HG03025 (cell line): Measurements from ENCODE around the gene PUS1.
"Not testable (repeated sequence)": the region's sequence is repeated elsewhere in the genome, so short reads cannot be mapped to it uniquely, and the experiment has no call there.

ENCODE experiments used
- ATAC-seq: cut with Tn5 transposase; IDR thresholded peaks from one replicate; pipeline ENCODE4 v1.9.1; 2021; ENCODE audit warnings: mild to moderate bottlenecking, moderate library complexity; ENCODE audit not compliant: unreplicated experiment, low FRiP score

Gene PUS1

DNA sequence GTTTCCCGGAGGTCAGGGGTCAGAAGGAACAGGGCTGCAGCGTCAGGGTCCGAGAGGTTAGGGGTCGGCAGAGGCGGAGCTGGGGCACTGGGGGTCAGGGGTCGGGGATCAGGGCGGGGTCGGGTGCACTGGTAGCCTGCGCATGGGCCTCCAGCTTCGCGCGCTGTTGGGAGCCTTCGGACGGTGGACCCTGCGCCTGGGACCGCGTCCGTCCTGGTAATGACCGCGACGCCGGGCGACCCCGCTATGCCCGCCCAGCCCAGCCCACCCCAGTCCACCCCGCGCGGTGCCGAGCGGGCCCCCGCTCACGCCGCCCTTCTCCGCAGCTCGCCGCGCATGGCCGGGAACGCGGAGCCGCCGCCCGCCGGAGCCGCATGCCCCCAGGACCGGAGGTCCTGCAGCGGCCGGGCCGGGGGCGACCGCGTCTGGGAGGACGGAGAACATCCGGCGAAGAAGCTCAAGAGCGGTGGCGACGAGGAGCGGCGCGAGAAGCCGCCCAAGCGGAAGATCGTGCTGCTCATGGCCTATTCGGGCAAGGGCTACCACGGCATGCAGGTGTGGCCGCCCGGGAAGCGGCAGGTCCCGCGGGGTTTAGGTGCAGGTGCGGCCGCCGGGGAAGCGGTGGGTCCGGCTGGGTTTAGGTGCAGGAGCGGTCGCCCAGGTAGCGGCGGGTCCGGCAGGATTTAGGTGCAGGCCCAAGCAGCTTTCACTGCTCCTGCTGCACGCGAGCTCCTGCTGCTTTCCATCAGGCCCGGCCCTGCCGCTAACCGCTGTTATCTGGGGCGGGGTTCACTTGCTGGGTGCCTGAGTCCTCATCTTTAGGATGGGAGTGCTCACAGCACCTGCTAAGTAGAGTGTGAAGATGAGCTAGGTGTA, 743 bp downstream of the PUS1 start:
- peak; percentile 20 for ATAC-seq

DNA sequence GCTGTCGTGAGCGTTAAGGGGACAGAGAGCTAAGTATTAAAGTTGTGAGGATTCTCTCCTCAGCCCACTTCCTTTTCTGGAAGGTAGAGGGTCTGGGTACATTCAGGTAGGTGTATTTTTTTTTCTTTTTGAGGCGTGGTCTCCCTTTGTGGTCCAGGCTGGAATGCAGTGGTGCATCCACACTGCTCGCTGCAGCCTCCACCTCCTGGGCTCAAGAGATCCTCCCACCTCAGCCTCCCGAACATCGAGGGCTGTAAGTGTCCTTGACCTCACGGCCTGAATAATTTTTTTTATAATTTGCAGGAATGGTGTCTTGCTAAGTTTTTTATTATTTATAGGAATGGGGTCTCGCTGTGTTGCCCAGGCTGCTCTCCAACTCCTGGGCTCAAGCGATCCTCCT, 1.4 kb downstream of the PUS1 start:
- ATAC-seq: no peak

DNA sequence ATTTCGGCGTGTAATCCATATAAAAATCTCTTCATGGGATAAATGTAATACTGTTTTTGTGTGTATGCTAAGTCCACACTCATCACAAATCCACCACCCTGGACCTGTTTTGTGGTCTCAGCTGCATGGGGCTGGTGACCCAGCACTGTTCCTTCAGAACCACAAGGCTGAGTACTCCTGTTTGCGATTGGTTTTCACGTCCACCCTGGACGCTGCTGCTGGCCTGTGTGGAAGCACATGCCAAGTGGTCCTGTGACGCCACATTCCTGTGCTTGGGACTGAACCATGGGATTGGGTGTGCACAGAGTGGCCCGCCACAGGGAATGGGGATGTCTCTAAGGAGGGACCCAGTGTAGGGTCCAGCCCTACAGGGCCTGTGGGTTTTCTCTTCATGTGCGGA, 4.3 kb downstream of the PUS1 start:
- no peak for ATAC-seq

DNA sequence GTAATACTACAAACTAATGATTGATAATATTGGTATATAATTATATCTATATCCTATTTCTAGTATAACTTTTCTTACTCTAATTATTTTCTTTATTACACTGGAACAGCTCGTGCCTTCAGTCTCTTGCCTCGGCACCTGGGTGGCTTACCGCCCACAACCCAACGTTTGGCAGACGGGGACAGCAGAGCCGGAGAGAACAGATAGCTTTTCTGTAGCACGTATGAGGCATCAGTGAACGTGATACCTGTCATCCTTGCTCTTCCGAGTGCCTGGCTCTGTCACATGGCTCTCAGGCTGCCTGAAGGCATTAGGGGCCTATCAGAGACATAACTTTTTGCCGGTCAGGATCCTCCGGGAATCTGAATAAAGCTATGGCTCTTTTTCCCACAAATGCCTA, 5.5 kb downstream of the PUS1 start:
- no peak for ATAC-seq

DNA sequence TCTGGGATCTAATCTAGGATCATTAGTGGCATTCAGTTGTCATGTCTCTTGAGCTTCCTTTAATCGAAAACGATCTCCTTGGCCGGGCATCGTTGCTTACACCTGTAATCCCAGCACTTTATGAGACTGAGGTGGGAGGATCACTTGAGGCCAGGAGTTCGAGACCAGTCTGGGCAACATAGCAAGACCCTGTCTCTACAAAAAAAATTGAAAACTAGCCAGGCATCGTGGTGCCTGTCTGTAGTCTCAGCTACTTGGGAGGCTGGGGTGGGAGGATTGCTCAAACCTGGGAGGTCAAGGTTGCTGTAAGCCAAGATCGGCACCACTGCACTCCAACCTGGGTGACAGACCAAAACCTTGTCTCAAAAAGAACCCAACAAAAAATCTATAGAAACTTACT, 9.0 kb downstream of the PUS1 start:
- ATAC-seq: no peak

DNA sequence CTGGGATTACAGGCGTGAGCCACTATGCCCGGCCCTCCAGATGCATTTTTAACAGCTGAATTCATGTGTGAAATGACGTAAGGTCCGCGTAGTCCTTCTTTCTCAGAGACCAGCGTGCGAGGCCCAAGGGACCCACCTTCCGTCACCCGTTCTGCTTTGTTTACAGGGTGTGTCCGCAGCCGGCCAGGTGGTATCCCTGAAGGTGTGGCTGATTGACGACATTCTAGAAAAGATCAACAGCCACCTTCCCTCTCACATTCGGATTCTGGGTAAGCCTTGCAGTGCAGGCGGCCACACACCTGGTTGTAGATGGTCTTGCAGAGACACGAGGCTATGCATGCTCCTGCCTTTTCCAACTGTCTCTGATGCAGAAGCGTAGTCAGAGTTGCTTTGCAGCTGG, 9.9 kb downstream of the PUS1 start:
- ATAC-seq: no peak

DNA sequence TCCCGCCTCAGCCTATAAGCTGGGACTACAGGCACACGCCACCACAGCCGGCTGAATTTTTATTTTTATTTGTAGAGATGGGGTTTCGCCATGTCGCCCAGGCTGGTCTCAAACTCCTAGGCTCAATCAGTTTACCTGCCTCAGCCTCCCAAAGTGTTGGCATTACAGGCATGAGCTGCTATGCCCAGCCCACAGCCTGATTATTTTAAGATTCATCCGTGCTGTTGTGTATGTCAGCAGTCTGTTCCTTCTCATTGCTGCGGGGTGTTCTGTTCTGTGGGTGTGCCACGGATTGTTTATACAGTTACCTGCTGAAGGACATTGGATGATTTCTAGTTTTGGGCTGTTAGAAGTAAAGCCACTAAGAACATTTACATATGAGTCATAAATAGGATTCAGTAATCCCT, 11.1 kb downstream of the PUS1 start:
- ATAC-seq: no peak

DNA sequence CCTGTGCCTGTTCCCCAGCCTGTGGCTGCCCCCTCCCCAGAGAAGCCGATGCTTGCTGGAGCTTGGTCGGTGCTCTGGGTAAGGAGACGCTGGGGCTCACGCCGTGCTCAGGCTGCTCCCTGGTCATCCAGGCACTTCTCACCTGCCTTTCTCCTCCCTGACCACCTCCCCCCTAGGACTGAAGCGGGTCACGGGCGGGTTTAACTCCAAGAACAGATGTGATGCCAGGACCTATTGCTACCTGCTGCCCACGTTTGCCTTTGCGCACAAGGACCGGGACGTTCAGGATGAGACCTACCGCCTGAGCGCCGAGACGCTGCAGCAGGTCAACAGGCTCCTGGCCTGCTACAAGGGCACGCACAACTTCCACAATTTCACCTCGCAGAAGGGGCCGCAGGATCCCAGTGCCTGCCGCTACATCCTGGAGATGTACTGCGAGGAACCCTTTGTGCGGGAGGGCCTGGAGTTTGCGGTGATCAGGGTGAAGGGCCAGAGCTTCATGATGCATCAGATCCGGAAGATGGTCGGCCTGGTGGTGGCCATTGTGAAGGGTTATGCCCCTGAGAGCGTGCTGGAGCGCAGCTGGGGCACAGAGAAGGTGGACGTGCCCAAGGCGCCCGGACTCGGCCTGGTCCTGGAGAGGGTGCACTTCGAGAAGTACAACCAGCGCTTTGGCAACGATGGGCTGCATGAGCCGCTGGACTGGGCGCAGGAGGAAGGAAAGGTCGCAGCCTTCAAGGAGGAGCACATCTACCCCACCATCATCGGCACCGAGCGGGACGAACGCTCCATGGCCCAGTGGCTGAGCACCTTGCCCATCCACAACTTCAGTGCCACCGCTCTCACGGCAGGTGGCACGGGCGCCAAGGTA, 12.3 kb downstream of the PUS1 start:
- ATAC-seq: no peak

DNA sequence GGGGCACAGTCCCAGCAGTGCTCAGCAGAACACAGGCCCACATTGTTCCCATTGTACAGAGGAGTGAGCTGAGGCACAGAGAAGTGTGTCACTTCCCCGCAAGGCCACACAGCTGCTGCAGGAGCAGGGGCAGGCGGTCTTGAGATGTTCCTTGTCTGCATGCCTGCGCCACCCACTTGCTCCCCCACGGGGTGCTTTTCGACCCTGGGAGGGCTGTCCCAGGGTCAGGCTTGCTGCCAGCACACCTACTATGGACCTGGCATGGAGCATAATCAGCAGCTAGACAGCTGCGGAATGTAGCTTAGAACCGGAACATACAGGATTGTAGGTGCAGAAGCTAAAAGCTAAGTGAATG, 12.9 kb downstream of the PUS1 start:
- ATAC-seq: no peak

DNA sequence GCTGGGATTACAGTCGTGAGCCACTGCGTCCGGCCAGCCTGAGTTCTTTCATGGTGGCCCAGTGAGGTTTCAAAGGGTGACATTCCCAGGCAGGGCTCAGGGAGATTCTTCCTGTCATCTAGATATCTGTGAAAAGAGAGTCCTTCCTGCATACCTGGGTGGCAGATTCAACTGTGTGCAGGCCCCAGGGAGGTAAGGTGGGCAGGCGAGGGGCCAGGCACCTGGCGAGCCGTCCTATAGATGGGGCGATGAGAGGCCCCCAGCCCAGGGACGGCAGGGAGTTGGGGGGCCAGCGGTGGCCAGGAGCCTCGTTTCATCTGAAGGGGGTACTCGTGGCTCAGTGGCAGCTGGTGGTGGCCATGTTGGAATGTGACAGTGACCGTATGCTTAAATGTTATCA, 13.6 kb downstream of the PUS1 start:
- no peak for ATAC-seq

DNA sequence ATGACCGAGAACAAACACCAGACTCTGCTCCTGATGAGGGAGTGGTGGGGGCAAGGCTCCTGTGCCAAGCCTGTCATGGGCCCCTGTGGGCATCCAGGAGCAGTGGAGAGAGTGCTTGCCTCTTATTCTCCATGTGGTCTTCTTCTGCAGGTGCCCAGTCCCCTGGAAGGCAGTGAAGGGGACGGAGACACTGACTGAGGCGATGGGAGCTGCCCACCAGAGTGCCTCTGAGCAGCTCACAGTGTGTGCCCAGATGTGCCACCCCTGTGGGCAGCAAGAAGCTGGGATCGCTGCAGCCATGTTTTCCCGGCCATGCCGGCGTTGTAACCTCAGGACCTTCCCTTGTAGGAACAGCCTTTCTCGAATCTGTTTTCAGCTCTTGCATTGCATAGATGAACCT, 14.3 kb downstream of the PUS1 start:
- no peak for ATAC-seq

DNA sequence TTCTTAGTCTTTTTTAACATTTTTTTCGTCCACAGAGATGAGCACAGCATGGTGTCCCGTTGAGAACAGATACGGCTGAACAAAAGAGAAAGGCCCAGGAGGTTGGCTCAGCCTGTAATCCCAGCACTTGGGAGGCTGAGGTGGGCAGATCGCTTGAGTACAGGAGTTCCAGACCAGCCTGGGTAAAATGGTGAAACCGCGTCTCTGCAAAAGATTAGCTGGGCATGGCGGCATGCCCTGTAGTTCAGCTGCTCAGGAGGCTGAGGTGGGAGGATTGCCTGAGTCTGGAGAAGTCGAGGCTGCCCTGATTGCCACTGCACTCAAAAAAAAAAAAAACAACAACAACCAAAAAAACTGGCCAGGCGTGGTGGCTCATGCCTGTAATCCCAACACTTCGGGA, 14.8 kb downstream of the PUS1 start:
- ATAC-seq: no peak

DNA sequence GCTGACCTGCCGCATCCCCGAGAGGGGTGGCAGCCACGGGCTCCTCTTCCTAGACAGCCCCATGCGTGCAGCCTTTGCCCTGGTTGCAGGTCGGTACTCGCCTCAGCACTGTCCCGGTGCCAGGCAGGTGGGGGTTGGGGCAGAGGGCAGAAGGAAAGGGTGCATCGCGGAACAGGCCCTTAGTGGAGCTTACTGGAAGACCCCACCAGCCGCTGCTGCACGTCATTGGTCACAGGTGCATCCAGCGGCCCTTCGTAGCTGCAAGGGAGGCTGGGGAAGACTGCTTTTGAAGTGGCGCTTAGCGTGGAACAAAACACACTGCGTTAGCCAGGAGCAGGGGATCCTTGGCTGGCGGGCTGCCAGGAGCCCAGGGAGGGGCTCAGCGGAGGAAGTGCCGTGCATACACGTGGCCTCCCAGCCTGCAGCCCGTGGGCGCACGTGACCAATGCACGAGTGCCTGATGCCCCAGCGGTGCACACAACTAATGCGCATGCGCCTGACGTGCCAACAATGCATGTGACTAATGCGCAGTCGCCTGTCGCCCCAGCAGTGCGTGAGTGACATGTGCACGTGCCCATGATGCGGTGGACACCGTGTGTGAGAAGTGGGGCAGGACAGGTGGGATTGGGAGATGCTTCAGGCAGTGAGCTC, 15.7 kb downstream of the PUS1 start:
- ATAC-seq: no peak

DNA sequence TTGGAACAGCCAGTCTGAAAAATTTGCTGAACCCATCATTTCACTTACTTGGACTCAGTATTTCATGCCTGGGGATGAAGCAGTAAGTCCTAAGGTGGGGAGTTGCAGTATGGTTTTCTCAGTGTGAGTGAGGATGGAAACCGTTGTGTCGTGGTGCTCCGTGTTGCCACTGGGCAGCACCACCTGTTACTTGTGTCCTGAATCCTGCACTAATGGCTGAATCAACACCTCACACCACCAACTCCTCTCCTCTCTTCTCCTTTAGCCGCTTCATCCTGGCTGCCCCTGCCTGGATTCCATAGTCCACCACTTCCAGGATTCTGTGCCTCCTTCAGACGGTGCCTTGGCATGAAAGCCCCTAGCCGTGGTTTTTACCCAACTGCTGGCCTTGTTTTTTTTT, 17.7 kb downstream of the PUS1 start:
- ATAC-seq: no peak

DNA sequence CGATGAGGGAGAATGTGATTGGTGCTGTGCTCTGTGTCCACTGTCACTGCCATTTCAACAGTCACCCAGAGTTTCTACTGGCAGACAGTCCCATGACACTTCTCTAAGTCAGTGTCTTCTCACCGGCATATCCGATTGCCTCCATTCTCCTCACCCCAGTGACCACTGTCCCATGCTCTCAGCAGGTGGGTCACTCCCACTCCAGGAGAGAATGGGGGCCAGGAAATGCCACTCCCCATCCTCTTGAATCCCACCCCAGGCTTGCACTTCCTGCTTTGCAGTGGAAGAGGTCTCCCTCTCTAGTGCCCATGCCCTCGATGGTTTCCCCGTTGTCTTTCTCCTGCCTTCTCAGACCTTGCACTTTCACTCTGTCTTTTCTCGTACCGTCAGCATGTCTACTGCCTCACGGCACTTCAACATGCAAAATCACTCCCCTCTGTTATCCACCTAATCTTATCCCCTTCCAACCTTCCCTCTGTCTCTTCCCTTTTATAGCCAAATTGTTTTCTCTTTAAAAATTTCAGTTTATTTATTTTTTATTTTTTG, 18.5 kb downstream of the PUS1 start:
- ATAC-seq: no peak

DNA sequence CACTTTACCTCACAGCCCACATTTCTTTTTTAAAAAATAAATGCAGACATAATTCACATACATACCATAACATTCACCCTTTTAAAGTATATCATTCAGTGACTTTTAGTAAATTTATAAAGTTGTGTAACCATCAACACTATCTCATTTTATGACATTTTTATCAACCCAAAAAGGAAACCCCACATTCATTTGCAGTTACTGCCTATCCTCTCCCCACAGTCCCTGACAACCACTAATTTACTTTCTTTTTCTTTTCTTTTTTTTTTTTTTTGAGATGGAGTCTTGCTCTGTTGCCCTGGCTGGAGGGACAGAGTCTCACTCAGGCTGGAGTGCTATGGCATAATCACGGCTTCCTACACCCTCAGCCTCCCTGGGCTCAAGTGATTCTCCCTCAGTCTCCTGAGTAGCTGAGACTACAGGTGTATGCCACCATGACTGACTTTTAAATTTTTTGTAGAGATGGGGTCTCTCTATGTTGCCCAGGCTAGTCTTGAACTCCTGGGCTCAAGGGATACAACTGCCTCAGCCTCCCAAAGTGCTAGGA, 19.2 kb downstream of the PUS1 start:
- no peak for ATAC-seq

DNA sequence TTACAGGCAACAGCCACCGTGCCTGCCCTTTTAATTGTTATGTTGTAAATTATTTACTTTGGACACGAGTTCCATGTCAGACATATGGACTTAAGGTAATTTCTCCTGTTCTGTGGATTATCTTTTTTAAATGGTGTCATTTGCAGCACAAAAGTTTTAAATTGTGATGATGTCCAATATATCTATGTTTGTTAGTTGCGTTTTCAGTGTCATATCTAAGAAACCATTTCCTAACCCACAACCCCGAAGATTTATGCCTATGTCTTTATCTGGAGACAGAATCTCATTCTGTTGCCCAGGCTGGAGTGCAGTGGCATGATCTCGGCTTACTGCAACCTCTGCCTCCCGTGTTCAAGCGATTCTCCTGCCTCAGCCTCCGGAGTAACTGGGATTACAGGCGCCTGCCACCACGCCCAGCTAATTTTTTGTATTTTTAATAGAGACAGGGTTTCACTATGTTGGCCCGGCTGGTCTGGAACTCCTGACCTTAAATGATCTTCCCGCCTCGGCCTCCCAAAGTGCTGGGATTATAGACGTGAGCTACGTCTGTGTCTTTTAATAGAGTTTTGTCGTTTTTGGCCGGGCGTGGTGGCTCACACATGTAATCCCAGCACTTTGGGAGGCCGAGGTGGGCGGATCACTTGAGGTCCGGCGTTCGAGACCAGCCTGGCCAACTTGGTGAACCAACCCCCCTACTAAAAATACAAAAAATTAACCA, 19.8 kb downstream of the PUS1 start:
- not testable (repeated sequence) for ATAC-seq

DNA sequence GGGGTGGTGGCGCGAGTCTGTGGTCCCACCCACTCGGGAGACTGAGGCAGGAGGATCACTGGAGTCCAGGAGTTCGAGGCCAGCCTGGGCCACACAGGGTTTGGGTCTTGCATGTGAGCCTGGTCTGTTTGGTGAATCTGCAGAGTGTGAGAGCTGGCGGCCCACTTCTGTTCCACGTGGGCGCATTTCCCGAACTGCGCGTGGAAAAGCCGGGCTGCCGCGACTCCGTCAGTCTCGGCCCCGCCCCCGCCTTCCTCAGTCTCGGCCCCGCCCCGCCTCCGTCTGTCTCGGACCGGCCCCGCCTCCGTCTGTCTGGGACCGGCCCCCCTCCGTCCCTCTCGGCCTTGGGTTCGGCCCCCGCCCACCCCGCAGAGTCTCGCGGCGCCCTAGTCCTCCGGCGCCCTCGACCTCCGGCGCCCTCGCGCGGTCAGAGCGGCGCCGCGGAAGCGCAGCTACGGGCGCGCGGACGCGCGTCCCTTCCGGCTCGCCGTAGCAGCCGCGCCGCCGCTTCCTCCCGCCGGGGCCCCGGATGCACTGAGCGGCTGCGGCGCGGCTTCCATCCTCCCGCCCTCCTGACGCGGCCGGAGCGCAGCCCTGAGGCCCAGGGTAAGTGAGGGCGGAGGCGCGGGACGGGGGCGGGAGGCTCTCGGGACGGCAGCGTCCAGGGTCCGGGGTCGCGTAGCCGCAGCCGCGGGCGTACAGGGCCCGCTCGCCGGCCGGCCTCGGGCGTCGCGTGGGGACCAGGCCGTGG, 20.5 kb downstream of the PUS1 start, which contains the start of gene EP400:
Gene EP400, plus strand, starts transcription at position 512 of the 751 bp plus-strand sequence. CDS start 10,678 bp downstream, outside the sequence.
- ATAC-seq: peak; percentile 84
